Measurements from ENCODE around the gene NLRC3.

NLRC3 gene

DNA sequence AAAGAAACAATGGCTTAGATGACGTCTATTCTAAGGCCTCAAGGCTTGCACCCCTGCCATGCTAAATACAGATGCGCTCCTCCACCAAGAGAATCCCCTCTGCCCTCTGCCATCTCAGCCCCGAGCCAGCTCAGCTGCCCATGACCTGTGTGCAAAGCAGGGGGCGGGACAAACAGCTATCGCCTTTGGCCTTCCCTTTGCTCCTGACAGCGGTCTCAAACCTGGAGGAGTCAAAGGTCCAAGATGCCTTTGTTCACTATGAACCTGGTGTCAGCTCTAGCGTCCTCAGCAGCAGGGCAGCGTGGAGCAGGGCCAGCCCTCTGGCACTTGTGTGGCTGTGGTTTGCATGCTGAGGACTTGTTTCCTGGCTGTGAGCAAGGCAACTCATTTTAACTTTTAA lies 21.9 kb upstream of the NLRC3 start:
- H3K4me3 ChIP-seq (ENCODE audit: low read depth, low read length): no peak overlapping the region

DNA sequence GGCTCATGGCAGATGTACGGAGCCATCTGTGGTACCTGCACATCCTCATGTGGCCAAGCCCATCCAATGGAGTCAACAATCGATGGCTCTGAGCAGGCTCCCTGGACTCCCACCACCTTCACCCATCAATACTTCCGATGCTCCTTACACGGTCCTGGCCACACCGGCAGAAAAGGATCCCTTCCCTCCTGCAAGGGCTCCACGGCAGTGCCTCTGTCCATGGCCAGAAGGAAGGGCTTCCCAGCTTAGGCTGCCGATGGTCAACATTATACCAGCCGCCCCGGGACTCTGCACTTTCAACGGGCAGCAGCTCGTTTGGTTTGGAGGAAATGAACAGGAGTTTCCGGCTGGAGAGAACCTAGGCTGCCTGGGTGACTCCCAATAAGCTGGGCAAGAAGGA lies 21.0 kb upstream of the NLRC3 start:
- no peak overlapping the region for H3K4me3 ChIP-seq (ENCODE audit: low read depth, low read length)

DNA sequence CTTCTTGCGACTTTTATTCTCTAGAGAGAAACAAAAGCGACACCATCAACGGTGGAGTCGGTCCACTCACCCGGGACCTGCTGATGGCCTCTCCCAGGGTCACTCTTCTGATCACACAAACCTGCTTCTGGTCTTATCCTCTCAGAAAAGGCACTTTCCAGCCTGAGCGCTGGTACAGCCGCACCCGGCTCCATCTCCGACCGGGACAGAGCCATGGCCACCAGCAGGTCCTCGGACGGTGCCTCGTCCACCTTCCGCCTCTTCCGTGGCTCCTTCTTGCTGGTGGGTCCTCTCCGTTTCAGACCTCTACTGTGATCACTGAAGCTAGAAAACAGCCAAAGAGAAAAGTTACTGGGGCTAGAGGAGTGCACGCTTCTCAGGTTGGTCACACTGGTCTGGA lies 20.5 kb upstream of the NLRC3 start:
- no peak overlapping the region for H3K4me3 ChIP-seq (ENCODE audit: low read depth, low read length)

DNA sequence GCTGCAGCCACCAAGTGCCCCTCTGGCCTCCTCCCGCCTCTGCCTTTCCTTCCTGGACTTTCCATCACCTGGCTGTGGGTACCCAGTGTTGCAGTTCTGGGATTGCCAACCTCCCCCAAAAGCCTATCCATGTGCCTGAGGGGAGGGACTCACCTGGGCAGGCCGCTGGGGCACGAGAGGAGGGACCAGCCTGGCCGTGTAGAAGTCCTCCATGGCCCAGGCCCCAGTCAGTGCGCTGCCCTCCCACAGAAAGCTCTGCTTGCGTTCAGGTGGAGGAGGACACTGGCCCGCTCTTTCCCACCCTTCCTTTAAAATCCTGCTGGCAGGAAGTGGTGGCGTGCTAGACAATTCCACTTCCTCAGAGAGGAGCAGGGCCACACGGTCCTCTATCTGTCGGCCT lies 20.0 kb upstream of the NLRC3 start:
- H3K4me3 ChIP-seq (ENCODE audit: low read depth, low read length): no peak overlapping the region

DNA sequence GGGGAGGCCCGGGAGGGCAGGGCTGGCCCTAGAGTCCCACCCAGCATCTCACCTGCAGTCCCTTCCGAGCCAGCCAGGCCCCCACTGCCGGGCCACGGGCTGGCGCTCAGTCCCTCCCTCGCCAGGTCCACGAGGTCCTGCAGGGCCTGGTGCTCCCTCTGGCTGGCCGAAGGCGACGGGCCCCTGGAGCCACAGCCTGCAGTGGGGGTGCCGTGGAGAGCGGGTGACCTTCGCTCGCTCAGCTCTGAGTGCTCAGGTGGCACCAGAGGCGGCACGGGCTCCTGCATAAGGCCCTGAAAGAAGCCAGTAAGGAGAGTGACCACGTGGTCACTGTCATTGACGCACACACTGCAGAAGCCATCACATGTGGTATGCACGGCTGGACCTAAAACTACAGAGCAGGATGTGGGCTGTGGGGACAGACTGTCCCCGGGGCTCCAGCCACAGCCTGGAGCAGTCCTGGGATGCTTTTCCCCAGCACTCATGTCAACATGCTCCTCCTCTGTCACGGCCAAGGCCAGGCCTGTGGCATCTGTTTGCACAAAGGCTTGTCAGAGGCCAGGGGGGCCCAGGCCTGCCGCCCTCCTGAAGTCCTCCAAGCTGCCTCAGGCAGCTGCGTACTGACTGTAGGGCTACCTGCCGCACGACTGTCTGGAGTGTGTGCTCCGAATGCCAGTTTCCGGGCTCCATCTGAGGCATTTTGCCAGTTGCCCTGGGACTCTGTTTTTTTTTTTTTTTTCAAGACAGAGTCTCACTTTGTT lies 19.1 kb upstream of the NLRC3 start:
- no peak overlapping the region for H3K4me3 ChIP-seq (ENCODE audit: low read depth, low read length)

DNA sequence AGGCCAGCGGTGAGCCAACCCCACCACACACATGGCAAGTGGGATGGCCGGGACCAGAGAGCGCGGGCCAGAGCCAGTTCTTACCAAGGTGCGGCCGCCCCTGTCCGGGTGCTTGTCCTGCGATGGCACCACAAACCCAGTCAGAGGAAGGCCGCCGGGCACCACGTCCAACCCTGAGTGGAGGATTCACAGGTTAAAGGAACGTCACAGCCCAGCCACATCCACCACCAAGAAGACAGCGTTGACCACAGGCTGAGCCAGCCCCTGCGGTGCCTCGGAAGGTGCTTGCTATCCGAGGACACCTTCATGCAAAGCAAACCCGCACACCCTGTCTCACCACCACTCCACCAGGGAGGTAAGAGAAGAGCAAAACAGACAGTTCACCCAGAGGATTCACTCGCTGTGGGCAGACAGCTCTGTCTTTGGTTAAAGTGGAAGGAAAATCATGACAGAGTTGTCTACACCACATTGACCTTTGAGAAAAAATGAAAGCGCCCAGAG lies 18.4 kb upstream of the NLRC3 start:
- H3K4me3 ChIP-seq (ENCODE audit: low read depth, low read length): no peak overlapping the region

DNA sequence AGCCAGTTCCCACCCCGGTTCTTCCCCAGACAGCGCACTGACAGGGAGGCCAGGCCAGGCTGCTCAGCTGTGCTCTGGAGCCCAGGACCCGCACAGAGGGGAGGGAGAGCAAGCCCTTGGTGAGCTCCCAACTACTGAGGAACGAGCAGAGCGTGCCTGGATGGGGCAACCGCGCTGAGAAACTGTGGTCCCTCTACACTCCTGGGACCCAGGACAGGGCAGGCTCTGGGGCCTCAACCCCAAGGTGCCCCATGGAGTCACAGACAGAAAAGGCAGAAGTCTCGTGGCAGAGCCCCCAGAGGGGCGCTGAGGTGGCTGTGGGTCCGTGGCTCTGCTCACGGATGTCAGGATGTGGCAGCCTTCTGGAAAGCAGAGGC lies 17.9 kb upstream of the NLRC3 start:
- no peak overlapping the region for H3K4me3 ChIP-seq (ENCODE audit: low read depth, low read length)

DNA sequence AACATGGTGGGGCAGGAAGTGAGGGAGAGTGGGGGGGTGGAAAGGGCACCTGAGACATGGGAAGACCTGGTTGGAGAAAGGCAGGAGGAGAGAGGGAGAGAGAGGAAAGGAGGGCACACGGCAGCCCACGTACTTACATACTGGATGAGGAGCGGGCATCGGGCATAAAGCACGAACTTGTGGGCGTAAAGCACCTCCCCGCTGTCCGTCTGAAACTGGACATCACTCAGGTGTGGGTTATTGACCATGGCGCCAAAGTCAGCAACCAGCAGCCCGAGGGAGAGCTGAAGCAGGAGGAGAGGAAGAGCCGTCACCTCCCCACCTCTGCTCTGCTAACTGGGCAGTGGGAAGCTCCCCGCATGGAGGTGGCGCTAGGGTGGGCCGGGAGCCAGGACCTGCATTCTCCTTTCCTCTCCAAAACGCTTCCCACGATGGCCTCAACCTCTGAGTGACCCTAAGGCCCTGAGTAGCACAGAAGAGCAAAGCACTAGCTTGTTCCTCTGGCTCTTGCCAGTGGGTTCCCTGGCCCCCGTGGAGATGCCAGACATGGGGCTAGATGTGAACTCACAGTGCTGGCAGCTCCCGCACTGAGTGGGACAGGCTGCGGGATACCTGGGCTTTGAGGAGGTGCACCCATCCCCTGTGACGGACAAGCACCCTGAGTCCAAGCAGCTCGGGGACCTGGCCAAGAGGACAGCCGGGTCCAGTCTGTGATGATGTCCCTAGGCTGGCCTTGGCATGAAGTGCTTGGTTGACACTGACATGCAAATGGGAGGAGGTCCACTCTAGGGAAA lies 17.3 kb upstream of the NLRC3 start:
- H3K4me3 ChIP-seq (ENCODE audit: low read depth, low read length): no peak overlapping the region

DNA sequence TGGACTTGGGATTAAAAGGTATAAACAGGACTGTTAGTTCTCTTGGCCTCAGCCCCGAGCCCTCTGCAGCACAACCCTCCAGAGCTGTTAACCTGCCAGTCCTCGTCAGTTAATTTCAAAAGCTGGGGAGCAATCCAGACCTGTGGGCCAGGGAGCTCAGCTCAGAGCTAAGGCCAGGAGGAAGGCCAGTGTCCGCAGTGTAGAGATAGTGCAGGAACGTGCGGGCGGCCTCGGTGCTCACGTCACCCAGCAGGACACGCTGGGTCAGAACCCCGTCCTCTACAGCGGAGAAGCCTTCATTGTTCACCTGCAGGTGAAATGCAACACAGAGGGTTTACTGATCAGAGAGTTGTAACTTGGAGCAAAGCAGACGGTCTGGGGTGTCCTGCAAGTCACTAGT lies 15.4 kb upstream of the NLRC3 start:
- no peak overlapping the region for H3K4me3 ChIP-seq (ENCODE audit: low read depth, low read length)

DNA sequence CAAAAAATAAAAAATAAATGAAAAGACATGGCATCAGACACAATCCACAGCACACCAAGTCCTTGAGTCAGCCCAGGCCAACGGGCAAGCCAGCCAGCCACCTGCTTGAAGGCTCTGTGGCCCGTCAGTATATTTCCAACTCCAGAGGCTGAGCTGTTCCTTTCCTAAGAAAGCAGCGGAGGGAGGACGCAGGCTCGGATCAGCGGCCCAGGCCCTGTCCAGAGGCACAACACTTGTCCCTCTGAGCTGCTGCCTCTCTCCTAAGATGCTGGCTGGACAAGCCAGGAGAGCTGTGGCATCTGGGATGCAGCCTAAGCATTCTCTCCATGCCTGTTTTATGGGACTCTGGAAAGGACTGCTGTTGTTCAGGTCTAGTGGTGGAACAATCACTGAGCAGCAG lies 14.8 kb upstream of the NLRC3 start:
- no peak overlapping the region for H3K4me3 ChIP-seq (ENCODE audit: low read depth, low read length)

DNA sequence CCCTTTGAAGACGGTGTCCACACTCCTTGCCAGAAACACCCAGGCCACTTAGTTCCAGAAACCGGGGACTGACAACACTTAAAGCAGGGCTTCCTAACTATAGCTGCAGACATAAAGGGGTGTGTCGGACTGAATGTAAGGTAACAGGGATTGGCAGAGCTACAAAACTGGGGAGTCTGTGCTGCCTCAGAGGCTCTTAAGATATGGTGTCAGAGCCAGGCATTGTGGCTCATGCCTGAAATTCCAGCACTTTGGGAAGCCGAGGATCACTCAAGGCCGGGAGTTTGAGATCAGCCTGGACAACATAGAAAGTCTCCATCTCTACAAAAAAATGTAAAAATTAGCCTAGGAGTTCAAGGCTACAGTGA lies 14.2 kb upstream of the NLRC3 start:
- H3K4me3 ChIP-seq (ENCODE audit: low read depth, low read length): no peak overlapping the region

DNA sequence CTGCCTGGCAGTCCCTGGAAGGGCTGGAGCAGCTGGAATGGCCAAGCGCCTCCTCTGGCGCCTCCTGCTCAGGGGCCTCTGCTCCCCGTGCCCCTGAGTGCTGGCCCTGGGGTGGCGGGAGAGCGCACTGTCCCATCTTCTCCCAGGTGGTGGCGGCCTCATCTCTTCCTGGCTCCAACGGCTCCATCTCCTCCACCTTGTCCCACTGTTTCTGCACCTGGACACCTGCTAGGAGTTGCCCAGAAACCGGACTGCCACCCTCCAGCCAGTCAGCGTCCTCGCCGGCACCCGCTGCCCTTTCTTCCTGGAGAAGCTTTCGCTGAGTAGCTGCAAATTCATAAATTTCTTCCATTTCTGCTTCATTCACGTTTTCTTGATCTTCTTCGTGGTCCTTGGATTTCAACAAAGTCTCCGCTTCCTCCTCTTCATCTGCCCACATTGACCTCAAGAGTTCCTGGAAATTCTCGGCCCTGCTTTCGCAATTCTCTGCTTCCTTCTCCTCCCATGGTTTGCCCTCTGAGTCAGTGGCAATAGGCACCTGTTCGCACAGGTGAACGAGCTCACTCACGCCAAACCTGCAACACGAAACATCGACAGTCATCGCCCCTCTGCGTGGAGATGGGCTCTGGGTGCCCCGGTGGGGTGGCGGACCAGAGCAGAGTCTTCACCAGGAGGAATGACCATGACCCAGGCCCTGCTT lies 13.7 kb upstream of the NLRC3 start:
- no peak overlapping the region for H3K4me3 ChIP-seq (ENCODE audit: low read depth, low read length)

DNA sequence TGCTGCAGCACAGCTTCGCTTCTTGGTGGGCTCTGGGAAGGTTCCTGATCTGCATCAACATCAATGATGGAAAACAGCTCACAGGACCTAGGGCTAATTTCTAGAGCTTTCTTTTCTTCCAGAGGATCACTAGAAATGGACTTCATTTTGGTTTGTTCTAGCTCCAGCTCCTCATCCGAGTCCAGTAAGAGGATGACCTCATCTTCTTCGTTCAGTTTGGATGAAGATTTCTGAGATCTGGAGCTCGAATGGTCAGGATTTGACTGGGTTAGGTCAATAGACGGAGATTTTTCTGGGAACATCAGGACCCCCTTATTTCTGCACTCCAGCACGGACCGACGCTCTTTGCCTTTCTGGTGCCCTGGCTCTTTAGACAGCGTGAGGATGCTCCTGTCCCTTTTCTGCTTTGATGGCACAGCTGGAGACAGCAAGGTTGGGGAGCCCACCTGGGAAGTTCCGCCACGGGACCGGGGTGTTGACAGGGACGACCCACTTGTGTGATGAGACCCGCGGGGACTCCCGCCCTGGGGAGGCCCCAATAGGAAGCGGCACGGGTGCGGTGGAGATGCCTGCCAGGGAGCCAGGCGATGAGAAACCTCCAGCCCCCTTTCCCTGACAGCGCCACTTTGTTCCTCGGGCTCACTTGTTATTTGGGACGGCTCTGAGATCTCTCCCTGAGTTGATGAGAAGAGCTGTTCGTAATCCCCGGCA lies 12.9 kb upstream of the NLRC3 start:
- H3K4me3 ChIP-seq (ENCODE audit: low read depth, low read length): no peak overlapping the region

DNA sequence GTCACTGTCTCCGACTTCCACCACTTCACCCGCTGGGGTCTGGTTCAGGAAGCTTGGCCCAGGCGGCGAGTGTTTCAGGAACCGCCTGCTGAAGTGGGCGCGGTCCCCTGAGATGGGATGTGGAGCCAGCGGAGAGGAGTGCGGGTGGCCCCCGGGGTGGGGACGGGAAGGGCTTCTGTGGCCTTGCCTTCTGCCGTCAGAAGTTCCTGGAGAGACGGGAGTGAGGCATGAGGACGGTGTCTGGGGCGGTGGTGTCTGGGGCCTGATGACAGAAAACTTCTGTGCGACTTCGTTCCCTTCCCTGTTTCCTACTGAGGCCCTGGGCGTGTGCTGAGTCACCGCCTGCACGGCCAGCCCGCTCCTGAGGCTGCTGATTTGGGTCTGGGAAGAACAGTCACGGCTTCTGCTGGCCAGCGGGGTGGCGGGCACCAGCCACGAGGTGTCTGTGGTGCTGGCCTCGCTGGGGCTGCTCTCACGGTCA lies 12.3 kb upstream of the NLRC3 start:
- H3K4me3 ChIP-seq (ENCODE audit: low read depth, low read length): no peak overlapping the region

DNA sequence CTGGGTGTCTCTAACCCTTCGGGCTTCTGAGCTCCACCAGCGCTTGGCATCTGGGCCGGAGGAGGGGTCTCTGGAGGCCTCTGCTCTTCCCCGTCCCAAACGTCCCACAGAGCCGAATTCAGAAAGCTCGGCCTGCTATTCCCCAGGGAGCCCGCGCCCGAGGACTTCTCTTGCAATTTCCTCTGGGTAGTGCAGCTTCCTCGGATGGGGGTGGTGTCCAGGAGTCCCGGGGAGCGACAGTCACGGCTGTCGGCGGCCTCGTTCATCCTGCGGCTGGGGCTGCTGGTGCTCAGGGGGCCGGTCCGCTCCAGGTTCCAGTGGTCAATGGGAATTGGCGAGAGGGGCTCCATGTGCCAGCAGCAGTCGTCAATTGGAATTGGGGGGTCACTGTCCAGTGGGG lies 11.8 kb upstream of the NLRC3 start:
- no peak overlapping the region for H3K4me3 ChIP-seq (ENCODE audit: low read depth, low read length)

DNA sequence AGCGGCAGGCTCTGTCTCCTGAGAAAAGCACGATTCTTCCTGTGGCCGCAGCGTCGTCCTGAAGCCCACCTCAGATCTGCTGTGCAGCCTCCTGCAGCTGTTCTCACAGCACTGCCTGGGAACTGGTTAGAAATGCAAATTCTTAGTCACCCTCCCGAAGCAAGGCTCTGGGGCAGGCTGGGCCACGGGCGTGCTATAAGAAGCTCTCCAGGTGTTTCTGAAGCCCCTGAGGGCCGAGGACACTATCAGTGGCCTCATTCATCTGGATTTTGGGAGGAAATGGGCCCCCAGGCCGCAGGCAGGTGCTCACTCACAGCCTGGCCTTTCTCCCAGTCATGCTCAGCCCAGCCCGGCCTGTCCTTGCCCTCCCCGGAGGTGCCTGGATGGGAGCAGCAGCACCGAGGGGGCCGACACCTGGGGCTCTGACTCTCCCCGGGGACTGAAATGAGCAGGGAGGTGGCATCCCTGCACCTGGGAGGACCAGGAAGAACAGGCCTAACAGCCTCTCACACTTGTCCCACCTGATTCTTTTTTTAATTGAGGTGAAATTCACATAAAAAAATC lies 10.4 kb upstream of the NLRC3 start:
- H3K4me3 ChIP-seq (ENCODE audit: low read depth, low read length): no peak overlapping the region

DNA sequence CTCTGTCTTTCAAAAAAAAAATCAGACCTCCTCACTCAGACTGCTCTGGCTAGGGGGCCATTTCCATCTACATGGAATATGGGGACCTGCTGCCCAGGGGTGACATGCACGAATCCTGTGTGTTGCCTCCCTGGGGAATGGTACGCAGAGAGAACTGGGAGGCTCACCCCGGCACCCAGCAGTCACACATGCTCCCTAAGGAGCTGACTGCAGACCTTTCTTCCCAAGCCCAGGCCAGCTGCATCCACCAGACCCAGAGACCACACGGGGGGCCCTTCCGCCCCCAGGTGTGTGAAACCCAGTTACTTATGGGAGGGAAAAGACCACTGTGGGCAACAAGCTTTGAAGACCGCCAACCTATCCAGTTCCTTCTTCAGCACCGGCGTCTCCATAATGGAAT lies 7.2 kb upstream of the NLRC3 start:
- H3K4me3 ChIP-seq (ENCODE audit: low read depth, low read length): no peak overlapping the region

DNA sequence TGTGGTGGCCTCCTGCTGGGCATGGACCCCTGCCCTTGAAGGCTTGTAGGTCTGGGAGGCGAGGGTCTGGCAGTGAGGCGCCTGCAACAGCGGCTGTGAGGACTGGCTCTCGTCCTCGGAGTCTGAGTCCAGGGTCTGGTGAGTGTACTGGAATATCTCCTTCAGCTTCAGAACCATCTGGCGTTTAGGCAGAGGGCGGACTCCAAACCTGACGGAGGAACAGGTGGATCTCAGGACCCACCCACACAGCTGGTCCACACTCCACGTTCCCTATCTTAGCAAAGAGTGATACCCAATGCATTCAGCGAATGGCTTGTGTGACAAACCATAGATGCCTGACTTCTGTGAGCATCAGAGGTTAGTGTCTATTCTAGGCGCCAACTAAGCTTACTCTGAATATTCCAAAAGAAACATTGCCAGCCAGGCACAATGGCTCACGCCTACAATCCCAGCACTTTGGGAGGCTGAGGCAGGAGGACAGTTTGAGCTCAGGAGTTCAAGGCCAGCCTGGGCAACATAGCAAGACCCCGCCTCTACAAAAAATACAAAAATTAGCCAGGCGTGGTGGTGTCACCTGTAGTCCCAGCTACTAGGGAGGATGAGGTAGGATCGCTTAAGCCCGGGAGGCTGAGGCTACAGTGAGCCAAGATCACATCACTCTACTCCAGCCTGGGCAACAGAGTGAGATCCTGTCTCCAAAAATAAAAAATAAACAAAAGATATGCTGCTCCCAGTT lies 6.3 kb upstream of the NLRC3 start:
- H3K4me3 ChIP-seq (ENCODE audit: low read depth, low read length): no peak overlapping the region

DNA sequence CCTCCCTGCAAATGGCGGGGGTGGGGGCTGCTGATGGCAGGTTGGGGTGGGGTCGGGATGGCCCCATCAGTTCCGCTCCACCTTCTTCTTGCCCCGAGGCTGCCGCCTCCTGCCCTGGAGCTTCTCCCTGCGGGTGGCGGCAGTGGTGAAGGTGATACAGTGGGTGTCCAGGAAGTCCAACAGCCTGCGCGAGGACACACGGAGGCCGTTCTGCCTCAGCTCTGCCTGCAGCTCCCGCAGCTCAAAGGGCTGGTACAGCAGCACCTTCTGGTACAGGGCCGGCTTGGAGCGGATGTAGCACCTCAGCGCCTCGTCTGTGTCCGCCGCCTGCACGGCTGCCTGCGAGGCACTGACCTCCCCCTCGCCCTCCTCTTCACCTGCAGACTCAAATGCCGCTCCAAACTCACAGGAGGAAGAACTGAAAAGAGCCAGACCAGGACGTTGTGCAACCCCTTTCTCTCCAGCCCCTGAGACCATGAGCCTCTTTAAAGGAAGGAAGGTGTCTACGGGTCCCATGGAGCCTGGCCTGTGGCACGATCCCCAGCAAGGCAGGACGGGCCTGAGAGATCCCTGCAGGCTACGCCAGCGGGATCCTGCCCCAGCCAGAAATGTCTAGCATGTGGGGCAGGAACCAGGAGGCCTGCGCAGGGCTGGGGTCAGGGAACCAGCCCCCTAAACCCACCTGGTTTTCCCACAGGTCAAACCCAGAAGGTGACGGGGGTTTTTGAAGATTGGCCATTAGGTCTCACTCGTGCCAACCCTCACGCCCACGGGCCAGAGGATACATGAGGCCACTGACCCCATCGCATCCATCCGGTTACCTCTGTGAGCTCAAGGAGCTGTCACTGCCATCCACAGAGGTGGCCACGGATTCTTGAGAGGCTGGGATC lies 5.3 kb upstream of the NLRC3 start:
- no peak overlapping the region for H3K4me3 ChIP-seq (ENCODE audit: low read depth, low read length)

Measured in iPS-11a (cell line).